K562 (cell line): Measurements from ENCODE around the gene CRHR1. TPM values are rescaled to one million over a fixed set of nuclear protein-coding genes. Genes with fewer than 3 reads are reported as not detected.

ENCODE experiments used
- ATAC-seq: fragments of 200-7000 bp; cut with Tn5 transposase; 3 replicates; pipeline ENCODE4 v1.9.1; 2020; ENCODE audit warnings: moderate library complexity
- BruUV-seq: library from RNA; stranded (reverse); fragments of 400-500 nt; replicated peaks from 2 replicates; lab custom pipeline; 2021; lab: Mats Ljungman, UMichigan
- CTCF ChIA-PET: fragments of 300-600 bp; formaldehyde crosslinking; extraction: SDS; loops from one replicate; lab custom pipeline; 2021; ENCODE audit warnings: low intra/inter-chr PET ratio; lab: Yijun Ruan, JAX
- POLR2A ChIA-PET: fragments of 300-600, 350-650 bp; sonication (Branson Sonifier 250); formaldehyde crosslinking; extraction: SDS; loops from one replicate; lab custom pipeline; 2021; ENCODE audit warnings: antibody characterized with exemption, inconsistent platforms; lab: Yijun Ruan, JAX
- DNase-seq, 4 experiments: peaks; one replicate each; pipeline versions ENCODE4 v3.0.0 to v3.0.0-alpha.2; 2011 to 2018; ENCODE audit warnings: low spot score in 3 of 4, mixed read lengths in 3 of 4; ENCODE audit errors: extremely low read depth in 1 of 4
- FAIRE-seq: peaks from 2 replicates; lab custom pipeline; 2011; peaks lifted over from hg19 to GRCh38; lab: Jason Lieb, UNC
- H2AFZ ChIP-seq: 2 replicates; pipeline ENCODE4 v1.6.0; 2011; ENCODE audit warnings: low read depth, low read length, control low read depth, inconsistent platforms
- H3K27ac ChIP-seq: fragments of 200-600 bp; 3 replicates; pipeline ENCODE4 v1.8.0; 2011; ENCODE audit warnings: low read depth, mild to moderate bottlenecking, control low read depth, inconsistent platforms, low read length, moderate library complexity, mixed read lengths; ENCODE audit errors: extremely low read depth
- H3K27me3 ChIP-seq, 2 experiments: fragments of 300-600 bp in 1 of 2; 2 replicates in 1 of 2; 3 replicates in 1 of 2; pipeline versions ENCODE4 v1.6.0 to v1.8.0; 2011; ENCODE audit warnings: inconsistent platforms in 2 of 2, low read length in 2 of 2, mild to moderate bottlenecking in 1 of 2, mixed read lengths in 1 of 2, moderate library complexity in 1 of 2; ENCODE audit not compliant: control insufficient read depth in 2 of 2, insufficient read depth in 2 of 2
- H3K36me3 ChIP-seq: fragments of 300-600 bp; 3 replicates; pipeline ENCODE4 v1.8.0; 2011; ENCODE audit warnings: mild to moderate bottlenecking, low read length, inconsistent platforms; ENCODE audit not compliant: control insufficient read depth, insufficient read depth
- H3K4me1 ChIP-seq, 2 experiments: fragments of 200-600 bp in 1 of 2; replicated peaks in 1 of 2; 2 replicates in 1 of 2; 3 replicates in 1 of 2; pipeline versions ENCODE4 v1.5.1 to v1.8.0; 2011; ENCODE audit warnings: inconsistent platforms in 2 of 2, low read length in 2 of 2, mild to moderate bottlenecking in 1 of 2, mixed read lengths in 1 of 2, moderate library complexity in 1 of 2; ENCODE audit not compliant: control insufficient read depth in 2 of 2, insufficient read depth in 2 of 2
- H3K4me2 ChIP-seq: 2 replicates; pipeline ENCODE4 v1.6.1; 2011; ENCODE audit warnings: low read length, control low read depth, inconsistent platforms, mixed read lengths; ENCODE audit not compliant: insufficient read depth
- H3K4me3 ChIP-seq: fragments of 200-600 bp; sonication (generic), shearing (Covaris generic); 2 replicates; pipeline ENCODE4 v1.5.1; 2016; ENCODE audit warnings: control low read depth, inconsistent platforms
- H3K79me2 ChIP-seq: fragments of 200-600 bp; 3 replicates; pipeline ENCODE4 v1.8.0; 2011; ENCODE audit warnings: low read length, inconsistent platforms; ENCODE audit not compliant: control insufficient read depth, insufficient read depth
- H3K9ac ChIP-seq, 2 experiments: 2 replicates each; pipeline versions ENCODE4 v1.6.0 to v1.6.1; 2011; ENCODE audit warnings: low read depth in 2 of 2, low read length in 2 of 2, control low read depth in 1 of 2, inconsistent platforms in 1 of 2, mild to moderate bottlenecking in 1 of 2, mixed read lengths in 1 of 2; ENCODE audit not compliant: insufficient read depth in 1 of 2
- H3K9me1 ChIP-seq: one replicate; pipeline ENCODE4 v1.6.0; 2011; ENCODE audit warnings: inconsistent platforms, mild to moderate bottlenecking, low read length, moderate library complexity; ENCODE audit not compliant: control insufficient read depth, insufficient read depth
- H3K9me3 ChIP-seq: replicated peaks from 2 replicates; pipeline ENCODE4 v1.5.1; 2011; ENCODE audit warnings: low read depth, low read length, inconsistent platforms; ENCODE audit not compliant: control insufficient read depth, insufficient read depth
- H4K20me1 ChIP-seq: replicated peaks from 2 replicates; pipeline ENCODE4 v1.6.1; 2011; ENCODE audit warnings: low read length, inconsistent platforms, mixed read lengths; ENCODE audit not compliant: control insufficient read depth, insufficient read depth
- BMI1 ChIP-seq: fragments of 150-350 bp; IDR thresholded peaks from 2 replicates; pipeline ENCODE4 v1.6.1; 2014; ENCODE audit warnings: low read length
- CHD4 ChIP-seq: fragments of 200-600 bp; sonication (generic); IDR thresholded peaks from 3 replicates; pipeline ENCODE4 v1.6.1; 2012; ENCODE audit warnings: low read depth, mild to moderate bottlenecking, mixed read lengths, low read length, inconsistent platforms; ENCODE audit not compliant: insufficient read depth, insufficient replicate concordance, poor library complexity, severe bottlenecking
- DIDO1 ChIP-seq: fragments of 450-650 bp; IDR thresholded peaks from 2 replicates; pipeline ENCODE4 v1.6.1; 2016; ENCODE audit warnings: low read depth, missing biosample characterization, missing genetic modification characterization
- GATA2 ChIP-seq: sonication (generic); formaldehyde crosslinking; IDR thresholded peaks from 2 replicates; pipeline ENCODE4 v1.4.0; 2020; ENCODE audit warnings: mild to moderate bottlenecking, missing genetic modification reagents
- HNRNPL ChIP-seq: fragments of 200-400 bp; formaldehyde crosslinking; IDR thresholded peaks from 2 replicates; pipeline ENCODE4 v1.6.1; 2017; ENCODE audit warnings: low read depth, mild to moderate bottlenecking, low read length
- MCM7 ChIP-seq, 2 experiments: fragments of 450-650 bp; IDR thresholded peaks; 2 replicates each; pipeline ENCODE4 v1.6.1; 2016 to 2018
- NFIC ChIP-seq: fragments of 450-650 bp; IDR thresholded peaks from 2 replicates; pipeline ENCODE4 v1.6.1; 2017; ENCODE audit warnings: mild to moderate bottlenecking, inconsistent platforms
- SAFB ChIP-seq: fragments of 200-400 bp; formaldehyde crosslinking; IDR thresholded peaks from 2 replicates; pipeline ENCODE4 v1.6.1; 2017; ENCODE audit warnings: low read depth, low read length, borderline replicate concordance
- ZKSCAN8 ChIP-seq: fragments of 200-800 bp; sonication (Bioruptor generic); IDR thresholded peaks from 2 replicates; pipeline ENCODE4 v1.6.1; 2016; ENCODE audit warnings: missing genetic modification characterization, missing compliant biosample characterization
- ZNF282 ChIP-seq: sonication (generic); formaldehyde crosslinking; IDR thresholded peaks from 2 replicates; pipeline ENCODE4 v1.8.1; 2023; ENCODE audit warnings: missing genetic modification reagents
- WGBS: fragments of 100-300 bp; shearing (Covaris generic); methylation state at CpG from one replicate; pipeline ENCODE4 v1.1.6; 2016; ENCODE audit warnings: low coverage, mixed read lengths; ENCODE audit not compliant: insufficient coverage; ENCODE audit errors: missing lambda C conversion rate; 5-methylcytosine and 5-hydroxymethylcytosine counted together
- in situ Hi-C: fragments of 300-500 bp; cut with MboI; formaldehyde crosslinking; loops from 4 replicates; pipeline ENCODE4 v1.15.0; 2018; ENCODE audit warnings: inconsistent platforms, mixed read lengths
- intact Hi-C: fragments of 100-400 bp; cut with micrococcal nuclease; formaldehyde crosslinking; loops from 2 replicates; pipeline ENCODE4 v1.14.2; 2022
- polyA plus RNA-seq, 8 experiments: library from polyadenylated mRNA; depleted of rRNA in 4 of 8; stranded (reverse) in 5 of 8; unstranded in 3 of 8; fragments of >200 nt; fragmentation: Nextera tagmentation in 2 of 8; fragmentation: Illumina TruSeq in 1 of 8; extraction: Ambion mirVana in 2 of 8; extraction: Trizol in 1 of 8; gene quantifications; 2 replicates each; pipeline versions ENCODE4 v1.2.1 to v1.2.3, GENCODE V29; 2011 to 2014; ENCODE audit warnings: inconsistent platforms in 1 of 8, missing spikeins in 1 of 8
- total RNA-seq, 7 experiments: library from RNA; depleted of rRNA in 6 of 7; stranded (reverse); fragments of >200 nt in 6 of 7; fragmentation: Illumina TruSeq in 2 of 7; extraction: Trizol in 2 of 7; gene quantifications; 2 replicates each; pipeline versions ENCODE4 v1.2.1 to v1.2.3, GENCODE V29; 2011 to 2021; ENCODE audit warnings: low replicate concordance in 1 of 7
- TF ChIP-seq, protein P1 (sequence below): sonication (generic); formaldehyde crosslinking; IDR thresholded peaks from 2 replicates; pipeline ENCODE4 v1.9.0; 2022; ENCODE audit warnings: mild to moderate bottlenecking, missing genetic modification reagents
- TF ChIP-seq, protein P2 (sequence below): fragments of 450-650 bp; conservative IDR thresholded peaks from 2 replicates; pipeline ENCODE4 v1.6.1; 2016; ENCODE audit warnings: missing genetic modification characterization, low read depth, mild to moderate bottlenecking, missing compliant biosample characterization, moderate library complexity

The CRHR1 gene
- total and polyA plus RNA-seq, 9 of the 15 experiments (the other 6 are each of a cell fraction or from before 2014, with no cell fraction given), result 0.05 TPM; not detected in 8

DNA sequence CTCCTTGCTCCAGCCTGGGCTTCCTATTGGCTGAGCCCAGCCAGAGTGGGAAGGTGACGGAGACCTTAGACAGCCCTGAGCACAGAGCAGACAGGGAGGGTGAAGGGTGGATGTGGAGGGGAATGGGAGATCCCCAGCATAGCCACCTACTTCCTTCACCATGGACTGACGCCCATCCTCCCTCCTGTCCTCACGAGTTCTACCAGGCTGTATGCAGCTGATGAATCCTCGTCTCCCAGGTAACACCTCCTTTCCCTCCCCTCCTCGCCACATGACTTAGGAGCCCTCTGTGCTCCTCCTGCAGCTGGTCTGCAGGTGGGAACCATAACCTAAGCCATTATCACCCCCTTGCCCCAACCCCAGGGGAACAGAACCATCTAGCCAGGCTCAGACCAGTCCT, 9.0 kb upstream of the CRHR1 start:
- H3K9me3 ChIP-seq, result no peaks in the 10 kb centered on the region
- WGBS, result 0% methylated on average over 5 of the region's 5 CpGs
- POLR2A ChIA-PET, result interaction anchor here (0.6 kb wide), 1 partner anchor 19 kb away, joined by 3 read pairs; no protein-coding TSS in a partner anchor
- no peak overlapping the region for H3K27ac ChIP-seq
- no peaks in the 10 kb centered on the region for H3K36me3 ChIP-seq
- H2AFZ ChIP-seq, result no peak overlapping the region
- ATAC-seq (no peak), FAIRE-seq (no peak), DNase-seq (no peak)
- no peaks in the 10 kb centered on the region for H3K79me2 ChIP-seq
- TF ChIP-seq CHD4 (no peak), NFIC (no peak), SAFB (no peak), MCM7 (IDR thresholded peaks at IDR 0.05) (no peak), HNRNPL (no peak), BMI1 (no peak), ZKSCAN8 (CRISPR knock-in tag) (no peak), DIDO1 (tag) (no peak), ZNF282 (CRISPR knock-in tag) (no peak), GATA2 (CRISPR knock-in tag) (no peak)
- TF ChIP-seq, protein P1, sequence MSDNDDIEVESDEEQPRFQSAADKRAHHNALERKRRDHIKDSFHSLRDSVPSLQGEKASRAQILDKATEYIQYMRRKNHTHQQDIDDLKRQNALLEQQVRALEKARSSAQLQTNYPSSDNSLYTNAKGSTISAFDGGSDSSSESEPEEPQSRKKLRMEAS, result no peak
- TF ChIP-seq, protein P2, sequence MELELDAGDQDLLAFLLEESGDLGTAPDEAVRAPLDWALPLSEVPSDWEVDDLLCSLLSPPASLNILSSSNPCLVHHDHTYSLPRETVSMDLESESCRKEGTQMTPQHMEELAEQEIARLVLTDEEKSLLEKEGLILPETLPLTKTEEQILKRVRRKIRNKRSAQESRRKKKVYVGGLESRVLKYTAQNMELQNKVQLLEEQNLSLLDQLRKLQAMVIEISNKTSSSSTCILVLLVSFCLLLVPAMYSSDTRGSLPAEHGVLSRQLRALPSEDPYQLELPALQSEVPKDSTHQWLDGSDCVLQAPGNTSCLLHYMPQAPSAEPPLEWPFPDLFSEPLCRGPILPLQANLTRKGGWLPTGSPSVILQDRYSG, result no peak
- intact Hi-C loops (no loop called here), in situ Hi-C loops (no loop called here)
- CTCF ChIA-PET, result no interaction called here
- H3K9ac ChIP-seq, result no peak overlapping the region
- peaks cover 5 to 58% of the 10 kb centered on the region in 2 experiments; a peak in 3 of 5 replicates for H3K27me3 ChIP-seq
- no peaks in the 10 kb centered on the region for H3K4me1 ChIP-seq
- peaks cover 3% of the 10 kb centered on the region for H3K9me1 ChIP-seq
- BruUV-seq, result no TSS peak
- no peak overlapping the region for H3K4me2 ChIP-seq
- no peaks in the 10 kb centered on the region; the same call in none of the 2 replicates for H4K20me1 ChIP-seq
- H3K4me3 ChIP-seq, result no peak overlapping the region
